ENCODE results near the gene ADAT3. TPM values are rescaled to one million over a fixed set of nuclear protein-coding genes. Genes with fewer than 3 reads are reported as not detected.
"Not testable (repeated sequence)": the region's sequence is repeated elsewhere in the genome, so short reads cannot be mapped to it uniquely, and the experiment has no call there.

ADAT3 gene
- total RNA-seq, 2 donors from 2014 or later, result 7.5 to 13.3 TPM

DNA sequence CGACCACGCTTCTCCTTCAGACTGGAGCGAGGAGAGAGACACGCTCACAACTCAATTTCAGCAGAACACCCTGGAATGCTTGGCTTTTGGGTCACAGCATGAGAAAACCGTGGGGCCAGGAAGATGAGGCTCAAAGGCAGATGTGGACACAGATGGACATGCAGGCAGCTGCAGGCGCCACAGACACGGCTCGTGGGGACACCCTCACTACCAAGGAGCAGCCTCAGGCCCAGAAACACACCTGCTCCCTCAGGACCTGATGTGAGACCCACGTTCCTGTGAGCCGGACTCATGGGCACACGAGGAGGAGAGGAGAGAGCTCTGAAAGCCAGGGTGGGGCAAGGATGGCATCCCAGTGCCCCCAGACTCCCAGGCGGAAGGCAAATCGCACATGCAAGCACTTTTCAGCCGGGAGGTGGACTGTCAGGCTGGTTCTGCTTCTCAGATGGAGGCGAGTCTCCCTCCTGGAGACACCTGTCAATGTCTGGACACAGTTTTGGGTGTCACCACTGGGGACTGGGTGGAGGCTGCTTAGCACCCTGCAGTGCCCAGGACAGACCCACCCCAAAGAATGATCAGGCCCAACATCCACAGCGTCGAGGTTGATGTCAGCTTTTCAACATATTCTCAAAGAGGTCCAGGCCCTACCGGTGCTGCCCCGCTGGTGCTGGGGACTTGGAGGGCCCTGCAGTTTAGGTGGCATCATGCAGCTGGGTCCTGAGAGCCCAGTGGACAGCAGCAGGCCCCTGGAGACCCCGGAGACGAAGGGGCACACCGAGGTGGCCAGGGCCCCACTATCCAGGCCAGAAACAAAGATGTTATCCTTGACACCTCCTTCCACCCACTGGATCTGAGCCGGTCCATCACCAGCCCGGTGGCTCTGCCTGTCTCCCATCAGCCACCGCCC lies 22.2 kb upstream of the ADAT3 start:
- ATAC-seq (no peak), DNase-seq (ENCODE audit: low spot score) (no peak)
- Mint-ChIP-seq H3K27me3 (no peaks in the 10 kb centered on the region), H3K4me3 (peak overlapping the region; percentile 98), H3K27ac (peak overlapping the region; percentile 94 to 100), H3K9me3 (no peaks in the 10 kb centered on the region), H3K4me1 (ENCODE audit: low read depth in 2 of 2) (peaks cover 28 to 39% of the 10 kb centered on the region in 2 donors), H3K36me3 (peaks cover 12% of the 10 kb centered on the region)

DNA sequence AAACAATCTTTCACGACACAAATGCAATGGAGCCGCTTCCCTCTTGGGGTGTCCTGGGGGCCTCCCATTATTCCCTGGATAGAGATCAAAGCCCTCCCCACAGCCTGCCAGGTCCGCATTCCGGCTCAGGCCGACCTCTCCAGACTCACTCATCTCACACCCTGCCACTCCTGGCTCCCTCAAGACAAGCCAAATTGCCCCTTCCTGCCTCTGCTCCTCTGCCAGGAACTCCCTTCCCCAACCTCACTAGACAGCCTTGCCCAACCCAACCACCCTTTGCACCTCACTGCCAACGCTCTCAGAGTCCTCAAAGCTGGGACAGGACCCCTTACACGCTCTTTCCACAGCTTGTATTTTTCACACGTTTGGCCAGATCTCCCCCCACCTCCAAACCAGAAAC lies 21.4 kb upstream of the ADAT3 start:
- DNase-seq (ENCODE audit: low spot score), result no peak
- Mint-ChIP-seq H3K4me1 (ENCODE audit: low read depth in 2 of 2) (peaks cover 28 to 35% of the 10 kb centered on the region in 2 donors), H3K27me3 (no peaks in the 10 kb centered on the region), H3K9me3 (no peaks in the 10 kb centered on the region), H3K4me3 (peak overlapping the region; percentile 98), H3K36me3 (peaks cover 12% of the 10 kb centered on the region), H3K27ac (peak overlapping the region; percentile 94 to 100)
- ATAC-seq, result no peak

DNA sequence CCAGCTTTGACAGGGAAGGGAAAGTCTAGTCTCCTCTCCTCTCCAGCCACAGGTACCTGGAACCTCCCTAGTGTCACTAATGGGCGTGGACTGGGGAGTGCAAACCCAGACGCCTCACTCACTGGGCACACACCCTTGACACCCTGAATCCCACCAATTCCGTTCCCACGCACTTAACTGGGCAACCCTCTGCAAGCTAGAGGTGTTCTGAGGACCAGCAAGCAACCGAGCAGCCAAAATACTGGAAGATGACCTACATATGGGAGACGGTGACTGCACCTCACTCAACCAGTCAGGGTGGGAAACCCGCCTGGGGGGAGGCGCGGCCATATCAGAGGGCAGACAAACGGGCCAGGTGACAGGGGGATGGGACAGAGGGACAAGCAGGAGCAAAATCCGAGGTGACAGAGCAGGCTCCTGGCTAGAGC lies 20.9 kb upstream of the ADAT3 start:
- H3K27me3 Mint-ChIP-seq, result no peaks in the 10 kb centered on the region
- H3K4me1 Mint-ChIP-seq (ENCODE audit: low read depth in 2 of 2), result peaks cover 28 to 35% of the 10 kb centered on the region in 2 donors
- ATAC-seq (no peak), DNase-seq (ENCODE audit: low spot score) (no peak)
- no peaks in the 10 kb centered on the region for H3K9me3 Mint-ChIP-seq
- H3K4me3 Mint-ChIP-seq, result peak overlapping the region; percentile 98
- H3K36me3 Mint-ChIP-seq, result peaks cover 12% of the 10 kb centered on the region
- H3K27ac Mint-ChIP-seq, result peak overlapping the region; percentile 94 to 100

DNA sequence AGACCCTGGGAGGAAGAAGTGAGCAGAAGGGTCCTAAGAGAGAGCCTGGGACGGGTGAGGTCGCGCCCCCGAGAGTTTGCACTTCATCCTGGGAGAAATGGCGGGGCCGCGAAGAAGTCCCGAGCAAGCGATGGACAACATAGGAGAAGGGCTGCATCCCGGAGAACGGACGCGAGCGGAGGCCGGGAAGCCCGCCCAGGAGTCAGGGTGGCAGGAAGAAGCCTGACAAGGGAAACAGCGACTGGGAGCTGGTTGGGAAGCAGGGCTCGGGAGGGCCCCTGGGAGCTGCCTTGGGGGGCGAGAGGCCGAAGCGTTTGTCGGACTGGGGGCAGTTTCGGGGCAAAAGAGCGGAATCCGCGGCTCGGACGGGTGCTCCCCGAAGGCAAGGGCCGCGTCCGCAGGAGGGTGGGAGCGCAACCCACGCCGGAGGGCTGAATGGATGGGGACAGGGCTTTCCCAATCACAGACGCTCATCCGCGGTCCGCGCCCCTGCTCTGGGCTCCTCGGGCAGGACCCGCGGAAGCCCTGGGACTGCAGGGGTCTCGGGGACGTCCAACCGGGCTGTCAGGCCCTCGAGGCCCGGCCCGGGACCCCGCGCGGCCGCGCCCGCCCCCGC lies 20.4 kb upstream of the ADAT3 start:
- Mint-ChIP-seq H3K27me3 (no peaks in the 10 kb centered on the region), H3K4me3 (peak overlapping the region; percentile 98), H3K4me1 (ENCODE audit: low read depth in 2 of 2) (peaks cover 28 to 34% of the 10 kb centered on the region in 2 donors), H3K36me3 (peaks cover 12% of the 10 kb centered on the region), H3K9me3 (no peaks in the 10 kb centered on the region), H3K27ac (peak overlapping the region; percentile 94 to 100)
- DNase-seq (ENCODE audit: low spot score) (no peak), ATAC-seq (no peak)

DNA sequence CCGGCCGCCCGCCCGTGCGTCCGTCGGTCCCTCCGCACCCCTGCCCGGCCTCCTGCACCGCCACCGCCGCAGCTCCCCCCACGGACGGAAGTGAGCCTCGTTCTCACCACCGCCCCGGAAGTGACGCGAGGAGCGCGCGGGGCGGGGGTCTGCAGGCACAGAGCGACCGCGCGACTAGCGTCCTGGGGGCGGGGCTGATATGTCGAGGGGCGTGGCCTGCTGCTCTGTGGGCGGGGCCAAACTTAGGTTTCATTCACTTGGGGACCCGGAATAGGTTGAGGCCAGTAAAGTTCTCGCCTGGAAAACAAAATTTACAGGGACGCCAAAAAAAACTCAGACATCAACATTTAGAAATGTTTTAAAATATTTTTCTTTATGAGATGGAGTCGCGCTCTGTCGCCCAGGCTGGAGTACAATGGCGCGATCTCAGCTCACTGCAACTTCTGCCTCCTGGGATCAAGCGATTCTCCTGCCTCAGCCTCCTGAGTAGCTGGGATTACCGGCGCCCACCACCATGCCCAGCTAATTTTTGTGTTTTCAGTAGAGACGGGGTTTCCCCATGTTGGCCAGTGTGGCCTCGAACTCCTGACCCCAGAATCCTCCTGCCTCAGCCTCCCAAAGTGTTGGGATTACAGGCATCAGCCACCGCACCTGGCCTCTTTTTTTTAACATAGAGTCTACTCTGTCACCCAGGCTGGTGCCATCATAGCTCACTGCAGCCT lies 19.6 kb upstream of the ADAT3 start, which contains the start of gene ABHD17A:
Gene ABHD17A, minus strand, starts transcription at position 99 of the 722 bp plus-strand sequence. CDS start 3,930 bp downstream, outside the sequence.
- H3K9me3 Mint-ChIP-seq, H3K27me3 Mint-ChIP-seq: not testable (repeated sequence)
- Mint-ChIP-seq H3K27ac (peak within 1 kb of the TSS; percentile 94 to 100), H3K4me3 (peak within 1 kb of the TSS; percentile 98), H3K36me3 (peaks cover 12% of the 10 kb centered on the region), H3K4me1 (ENCODE audit: low read depth in 2 of 2) (peaks cover 28 to 32% of the 10 kb centered on the region in 2 donors)
- ATAC-seq (peak; percentile 90 to 95), DNase-seq (ENCODE audit: low spot score) (peak; percentile 96)

DNA sequence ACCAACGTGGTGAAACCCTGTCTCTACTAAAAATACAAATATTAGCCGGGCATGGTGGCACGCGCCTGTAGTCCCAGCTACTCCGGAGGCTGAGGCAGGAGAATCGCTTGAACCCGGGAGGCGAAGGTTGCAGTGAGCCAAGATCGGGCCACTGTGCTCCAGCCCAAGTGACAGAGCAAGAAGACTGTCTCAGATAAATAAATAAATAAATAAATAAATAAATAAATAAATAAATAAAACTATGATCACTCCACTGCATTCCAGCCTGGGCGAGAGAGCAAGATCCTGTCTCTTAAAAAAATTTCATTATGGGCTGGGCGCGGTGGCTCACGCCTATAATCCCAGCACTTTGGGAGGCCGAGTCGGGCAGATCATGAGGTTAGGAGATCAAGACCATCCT lies 18.8 kb upstream of the ADAT3 start:
- not testable (repeated sequence) for H3K4me3 Mint-ChIP-seq; ATAC-seq; DNase-seq (ENCODE audit: low spot score); H3K9me3 Mint-ChIP-seq; H3K27ac Mint-ChIP-seq; H3K27me3 Mint-ChIP-seq
- Mint-ChIP-seq H3K36me3 (peaks cover 12% of the 10 kb centered on the region), H3K4me1 (ENCODE audit: low read depth in 2 of 2) (peaks cover 28 to 29% of the 10 kb centered on the region in 2 donors)

DNA sequence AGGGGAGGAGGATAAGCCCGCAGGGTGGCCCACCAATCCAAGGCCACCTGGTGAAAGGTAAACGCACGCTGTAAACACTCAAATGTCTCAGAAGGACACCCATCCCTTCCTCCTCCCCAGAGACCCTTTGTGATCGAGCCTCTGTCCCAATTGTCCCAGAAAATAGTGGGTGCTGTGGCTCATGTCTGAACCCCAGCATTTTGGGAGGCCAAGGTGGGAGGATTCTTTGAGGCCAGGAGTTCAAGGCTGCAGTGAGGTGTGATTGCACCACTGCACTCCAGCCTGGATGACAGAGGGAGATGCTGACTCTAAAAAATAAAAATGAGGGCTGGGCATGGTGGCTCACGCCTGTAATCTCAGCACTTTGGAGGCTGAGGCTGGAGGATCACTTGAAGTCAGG lies 16.8 kb upstream of the ADAT3 start:
- H3K27ac Mint-ChIP-seq, result no peak overlapping the region
- peaks cover 14 to 15% of the 10 kb centered on the region in 2 donors for H3K4me1 Mint-ChIP-seq (ENCODE audit: low read depth in 2 of 2)
- peaks cover 7% of the 10 kb centered on the region for H3K36me3 Mint-ChIP-seq
- no peaks in the 10 kb centered on the region for H3K9me3 Mint-ChIP-seq
- no peak overlapping the region for H3K4me3 Mint-ChIP-seq
- ATAC-seq (no peak), DNase-seq (ENCODE audit: low spot score) (no peak)
- no peaks in the 10 kb centered on the region for H3K27me3 Mint-ChIP-seq

DNA sequence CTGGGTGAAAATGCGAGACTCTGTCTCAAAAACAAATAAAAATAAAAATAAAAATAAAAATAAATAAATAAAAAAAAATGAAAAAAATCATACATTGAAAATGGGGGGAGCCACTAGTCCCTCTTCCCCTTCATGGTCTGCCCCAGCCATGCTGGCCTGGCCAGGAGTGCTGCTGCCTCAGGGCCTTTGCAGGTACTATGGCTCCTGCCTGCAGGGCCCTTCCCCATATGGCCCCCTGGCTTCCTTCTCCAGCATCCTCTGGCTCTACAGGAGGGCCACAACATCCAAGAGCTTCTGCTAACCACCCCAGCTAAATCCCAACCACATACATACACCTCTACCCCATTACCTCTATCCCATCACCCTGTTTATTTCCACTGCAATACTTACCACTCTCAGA lies 15.3 kb upstream of the ADAT3 start:
- Mint-ChIP-seq H3K4me3 (no peak overlapping the region), H3K9me3 (no peaks in the 10 kb centered on the region), H3K27me3 (no peaks in the 10 kb centered on the region), H3K36me3 (no peaks in the 10 kb centered on the region), H3K4me1 (ENCODE audit: low read depth in 2 of 2) (peaks cover 6 to 8% of the 10 kb centered on the region in 2 donors), H3K27ac (no peak overlapping the region)
- no peak for ATAC-seq
- no peak for DNase-seq (ENCODE audit: low spot score)

DNA sequence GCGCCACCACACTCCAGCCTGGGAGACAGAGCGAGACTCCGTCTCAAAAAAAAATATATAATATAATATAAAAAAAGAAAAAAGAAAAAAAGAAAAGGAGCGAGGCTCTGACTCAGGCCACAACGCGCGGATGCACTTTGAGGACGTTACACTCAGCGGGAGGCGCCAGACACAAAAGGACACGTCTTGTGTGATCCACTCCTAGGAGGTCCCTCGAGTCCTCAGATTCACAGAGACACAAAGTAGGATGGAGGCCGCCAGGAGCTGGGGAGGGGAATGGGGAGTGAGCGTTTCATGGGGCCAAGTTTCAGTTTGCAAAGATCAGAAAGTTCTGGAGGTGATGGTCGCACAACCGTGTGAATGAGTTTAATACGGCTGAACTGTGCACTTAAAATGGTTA lies 11.4 kb upstream of the ADAT3 start:
- Mint-ChIP-seq H3K36me3 (no peaks in the 10 kb centered on the region), H3K27me3 (no peaks in the 10 kb centered on the region), H3K27ac (peak overlapping the region; percentile 69 to 78), H3K4me1 (ENCODE audit: low read depth in 2 of 2) (peaks cover 17 to 21% of the 10 kb centered on the region in 2 donors), H3K9me3 (no peaks in the 10 kb centered on the region), H3K4me3 (peak overlapping the region; percentile 44)
- DNase-seq (ENCODE audit: low spot score), result no peak
- ATAC-seq, result no peak

DNA sequence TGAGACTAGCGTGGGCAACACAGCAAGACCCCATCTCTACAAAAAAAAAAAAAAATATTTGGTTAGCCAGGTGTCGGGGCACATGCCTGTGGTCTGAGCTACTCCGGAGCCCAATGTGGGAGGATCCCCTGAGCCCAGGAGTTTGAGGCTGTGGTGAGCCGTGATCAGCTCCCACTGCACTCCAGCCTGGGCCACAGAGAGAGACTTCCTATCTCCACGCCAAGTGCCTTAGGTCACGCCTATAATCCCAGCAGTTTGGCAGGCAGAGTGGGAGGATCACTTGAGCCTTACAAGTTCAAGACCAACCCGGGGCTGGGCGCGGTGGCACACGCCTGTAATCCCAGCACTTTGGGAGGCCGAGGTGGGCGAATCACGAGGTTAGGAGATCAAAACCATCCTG lies 8.7 kb upstream of the ADAT3 start:
- Mint-ChIP-seq H3K4me1 (ENCODE audit: low read depth in 2 of 2) (peaks cover 17 to 21% of the 10 kb centered on the region in 2 donors), H3K4me3 (peak overlapping the region; percentile 86), H3K27ac (peak overlapping the region; percentile 92 to 95), H3K27me3 (no peaks in the 10 kb centered on the region), H3K9me3 (no peaks in the 10 kb centered on the region), H3K36me3 (no peaks in the 10 kb centered on the region)
- DNase-seq (ENCODE audit: low spot score) (no peak), ATAC-seq (no peak)

DNA sequence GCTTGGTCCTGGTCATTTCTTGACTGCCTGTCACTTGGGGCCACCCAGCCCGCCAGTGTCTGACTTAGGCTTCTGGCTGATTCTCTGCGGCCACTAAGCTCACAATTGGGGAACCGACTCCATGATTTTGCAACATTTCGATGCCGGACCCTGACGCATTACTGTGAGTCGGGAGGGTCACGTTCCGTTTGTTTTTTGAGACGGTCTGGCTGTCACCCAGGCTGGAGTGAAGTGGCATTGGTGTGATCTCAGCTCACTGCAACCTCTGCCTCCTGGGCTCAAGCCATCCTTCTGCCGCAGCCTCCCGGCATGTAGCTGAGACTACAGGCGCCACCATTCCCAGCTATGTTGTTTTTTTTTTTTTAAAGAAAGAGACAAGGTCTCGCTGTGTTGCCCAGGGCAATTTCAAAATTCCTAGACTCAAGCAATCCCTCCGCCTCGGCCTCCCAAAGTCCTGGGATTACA lies 3.2 kb upstream of the ADAT3 start:
- H3K9me3 Mint-ChIP-seq, result no peaks in the 10 kb centered on the region
- peaks cover 12 to 21% of the 10 kb centered on the region in 2 donors for H3K4me1 Mint-ChIP-seq (ENCODE audit: low read depth in 2 of 2)
- no peak overlapping the region for H3K27ac Mint-ChIP-seq

DNA sequence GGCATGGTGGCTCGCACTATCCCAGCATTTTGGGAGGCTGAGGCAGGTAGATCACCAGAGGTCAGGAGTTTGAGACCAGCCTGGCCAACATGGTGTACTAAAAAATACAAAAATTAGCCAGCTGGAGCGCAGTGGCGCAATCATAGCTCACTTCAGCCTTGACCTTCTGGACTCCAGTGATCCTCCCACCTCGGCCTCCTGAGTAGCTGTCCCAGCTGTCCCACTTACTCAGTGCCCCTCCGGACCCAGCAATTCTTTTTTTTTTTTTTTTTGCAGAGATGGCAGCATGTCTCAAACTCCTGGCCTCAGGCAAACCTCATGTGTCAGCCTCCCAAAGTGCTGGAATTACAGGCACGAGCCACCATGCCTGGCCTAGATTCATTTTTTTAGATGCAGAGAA lies 2.3 kb upstream of the ADAT3 start:
- DNase-seq (ENCODE audit: low spot score) (no peak), ATAC-seq (no peak)
- Mint-ChIP-seq H3K27me3 (no peaks in the 10 kb centered on the region), H3K27ac (no peak overlapping the region), H3K36me3 (no peaks in the 10 kb centered on the region), H3K4me1 (ENCODE audit: low read depth in 2 of 2) (peaks cover 5 to 14% of the 10 kb centered on the region in 2 donors), H3K4me3 (no peak overlapping the region), H3K9me3 (no peaks in the 10 kb centered on the region)

More for the DNA sequence above, 3.2 kb upstream of the ADAT3 start:
- ATAC-seq, result no peak
- no peak for DNase-seq (ENCODE audit: low spot score)
- no peaks in the 10 kb centered on the region for H3K27me3 Mint-ChIP-seq
- no peaks in the 10 kb centered on the region for H3K36me3 Mint-ChIP-seq
- H3K4me3 Mint-ChIP-seq, result no peak overlapping the region

DNA sequence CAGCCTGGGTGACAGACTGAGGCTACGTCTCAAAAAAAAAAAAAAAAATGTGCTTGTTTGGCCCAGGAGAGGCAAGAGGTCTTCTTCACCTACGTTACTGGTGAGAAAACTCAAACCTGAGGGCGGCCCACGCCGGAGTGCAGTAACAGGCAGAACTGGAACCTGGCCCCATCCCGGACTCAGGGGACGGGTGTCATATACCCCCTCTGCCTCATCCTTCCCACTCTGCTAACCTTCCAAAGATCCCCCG lies 414 bp upstream of the ADAT3 start:
- Mint-ChIP-seq H3K36me3 (no peaks in the 10 kb centered on the region), H3K27ac (peak overlapping the region; percentile 80 to 85), H3K4me1 (ENCODE audit: low read depth in 2 of 2) (peaks cover 16 to 24% of the 10 kb centered on the region in 2 donors), H3K27me3 (no peaks in the 10 kb centered on the region), H3K9me3 (no peaks in the 10 kb centered on the region), H3K4me3 (peak overlapping the region; percentile 96)
- DNase-seq (ENCODE audit: low spot score) (no peak), ATAC-seq (no peak)

All from natural killer cell treated with Interleukin-12 subunit alpha and Interleukin-12 subunit beta and Interleukin-15 and Interleukin-18, amount 100 ng/mL, for 72 hours (primary cell).